GM23338 (cell line): ENCODE measurements around the gene SNHG17. TPM values are rescaled to one million over a fixed set of nuclear protein-coding genes. Genes with fewer than 3 reads are reported as not detected.

Experiments used
- EZH2 ChIP-seq: fragments of 200-600 bp; sonication (generic); IDR thresholded peaks from one replicate; pipeline ENCODE4 v1.8.0; 2017; ENCODE audit warnings: antibody characterized with exemption, mild to moderate bottlenecking, low read depth; ENCODE audit not compliant: unreplicated experiment
- JUNB ChIP-seq: IDR thresholded peaks from one replicate; pipeline ENCODE4 v1.6.1; 2016; ENCODE audit warnings: antibody characterized with exemption; ENCODE audit not compliant: unreplicated experiment
- NANOG ChIP-seq: IDR thresholded peaks from 2 replicates; pipeline ENCODE4 v1.6.1; 2016; ENCODE audit warnings: antibody characterized with exemption, borderline replicate concordance
- STAT1 ChIP-seq: IDR thresholded peaks from one replicate; pipeline ENCODE4 v1.6.1; 2016; ENCODE audit warnings: antibody characterized with exemption; ENCODE audit not compliant: unreplicated experiment
- ZNF114 ChIP-seq: fragments of 250-450 bp; sonication (Bioruptor Pico); IDR thresholded peaks from 2 replicates; pipeline ENCODE4 v1.5.0; 2020; ENCODE audit warnings: mild to moderate bottlenecking, moderate library complexity
- ZNF331 ChIP-seq: fragments of 250-450 bp; sonication (Bioruptor Pico); IDR thresholded peaks from 2 replicates; pipeline ENCODE4 v1.5.0; 2020; ENCODE audit warnings: low read depth, mild to moderate bottlenecking, moderate library complexity
- polyA plus RNA-seq: library from polyadenylated mRNA; unstranded; fragments of >200 nt; fragmentation: Nextera tagmentation; extraction: Ambion mirVana; gene quantifications from 2 replicates; pipeline ENCODE4 v1.2.1, GENCODE V29; 2016
- total RNA-seq: library from RNA; depleted of rRNA; stranded (reverse); fragments of >200 nt; shearing (Covaris generic); gene quantifications from 2 replicates; pipeline ENCODE4 v1.2.3, GENCODE V29; 2014
- TF ChIP-seq, protein P1 (sequence below): fragments of 250-450 bp; sonication (Bioruptor Pico); IDR thresholded peaks from 2 replicates; pipeline ENCODE4 v1.5.0; 2020; ENCODE audit warnings: mild to moderate bottlenecking, moderate library complexity
- TF ChIP-seq, protein P2 (sequence below): IDR thresholded peaks from one replicate; pipeline ENCODE4 v1.6.1; 2018; ENCODE audit warnings: antibody characterized with exemption; ENCODE audit not compliant: unreplicated experiment

The SNHG17 gene
- total and polyA plus RNA-seq, 2 experiments from 2014 or later, result 25.4 to 76.1 TPM

DNA sequence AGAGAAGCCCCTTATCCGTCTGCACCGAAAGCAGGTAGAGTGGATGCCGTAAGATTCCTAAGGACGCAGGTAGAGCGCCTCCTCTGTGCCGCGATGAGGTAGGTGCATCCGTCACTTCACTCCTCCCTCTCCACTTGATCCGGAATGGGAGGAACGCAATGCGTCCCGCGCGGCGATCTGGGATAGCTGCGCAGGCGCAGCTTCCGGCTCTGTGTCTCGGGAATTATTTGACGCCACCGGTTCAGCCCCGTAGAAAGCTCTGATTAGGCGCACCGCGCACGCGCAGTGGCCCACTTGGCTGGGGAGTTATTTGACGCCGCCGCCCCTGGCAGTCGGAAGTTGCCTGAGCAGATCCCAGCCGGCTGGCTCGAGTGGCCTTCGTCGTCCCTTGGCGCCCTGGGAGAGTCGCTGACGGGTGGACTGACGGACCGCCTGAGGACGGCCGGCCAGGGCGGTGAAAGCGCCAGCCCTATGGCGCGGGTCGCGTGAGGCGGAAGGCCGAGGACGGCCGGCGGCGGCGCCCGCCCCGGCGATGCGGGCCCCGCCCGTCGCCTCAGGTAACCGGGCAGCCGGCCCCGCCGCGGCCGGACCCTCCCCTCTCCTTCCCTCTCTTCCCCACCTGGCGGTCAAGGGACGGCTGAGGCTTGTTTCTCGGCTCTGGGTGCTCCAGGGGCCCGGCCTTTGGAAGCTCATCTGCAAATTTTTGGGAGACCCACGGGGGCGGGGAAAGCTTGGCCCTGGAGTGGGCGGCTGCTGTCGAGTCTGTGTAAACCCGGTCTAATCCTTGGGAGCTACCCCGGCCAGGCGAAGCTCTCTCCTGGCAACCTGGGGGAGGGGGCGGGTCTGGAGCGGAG, 37.6 kb upstream of the SNHG17 start, which contains the start of gene RALGAPB (continued):
- TF ChIP-seq, protein P1, sequence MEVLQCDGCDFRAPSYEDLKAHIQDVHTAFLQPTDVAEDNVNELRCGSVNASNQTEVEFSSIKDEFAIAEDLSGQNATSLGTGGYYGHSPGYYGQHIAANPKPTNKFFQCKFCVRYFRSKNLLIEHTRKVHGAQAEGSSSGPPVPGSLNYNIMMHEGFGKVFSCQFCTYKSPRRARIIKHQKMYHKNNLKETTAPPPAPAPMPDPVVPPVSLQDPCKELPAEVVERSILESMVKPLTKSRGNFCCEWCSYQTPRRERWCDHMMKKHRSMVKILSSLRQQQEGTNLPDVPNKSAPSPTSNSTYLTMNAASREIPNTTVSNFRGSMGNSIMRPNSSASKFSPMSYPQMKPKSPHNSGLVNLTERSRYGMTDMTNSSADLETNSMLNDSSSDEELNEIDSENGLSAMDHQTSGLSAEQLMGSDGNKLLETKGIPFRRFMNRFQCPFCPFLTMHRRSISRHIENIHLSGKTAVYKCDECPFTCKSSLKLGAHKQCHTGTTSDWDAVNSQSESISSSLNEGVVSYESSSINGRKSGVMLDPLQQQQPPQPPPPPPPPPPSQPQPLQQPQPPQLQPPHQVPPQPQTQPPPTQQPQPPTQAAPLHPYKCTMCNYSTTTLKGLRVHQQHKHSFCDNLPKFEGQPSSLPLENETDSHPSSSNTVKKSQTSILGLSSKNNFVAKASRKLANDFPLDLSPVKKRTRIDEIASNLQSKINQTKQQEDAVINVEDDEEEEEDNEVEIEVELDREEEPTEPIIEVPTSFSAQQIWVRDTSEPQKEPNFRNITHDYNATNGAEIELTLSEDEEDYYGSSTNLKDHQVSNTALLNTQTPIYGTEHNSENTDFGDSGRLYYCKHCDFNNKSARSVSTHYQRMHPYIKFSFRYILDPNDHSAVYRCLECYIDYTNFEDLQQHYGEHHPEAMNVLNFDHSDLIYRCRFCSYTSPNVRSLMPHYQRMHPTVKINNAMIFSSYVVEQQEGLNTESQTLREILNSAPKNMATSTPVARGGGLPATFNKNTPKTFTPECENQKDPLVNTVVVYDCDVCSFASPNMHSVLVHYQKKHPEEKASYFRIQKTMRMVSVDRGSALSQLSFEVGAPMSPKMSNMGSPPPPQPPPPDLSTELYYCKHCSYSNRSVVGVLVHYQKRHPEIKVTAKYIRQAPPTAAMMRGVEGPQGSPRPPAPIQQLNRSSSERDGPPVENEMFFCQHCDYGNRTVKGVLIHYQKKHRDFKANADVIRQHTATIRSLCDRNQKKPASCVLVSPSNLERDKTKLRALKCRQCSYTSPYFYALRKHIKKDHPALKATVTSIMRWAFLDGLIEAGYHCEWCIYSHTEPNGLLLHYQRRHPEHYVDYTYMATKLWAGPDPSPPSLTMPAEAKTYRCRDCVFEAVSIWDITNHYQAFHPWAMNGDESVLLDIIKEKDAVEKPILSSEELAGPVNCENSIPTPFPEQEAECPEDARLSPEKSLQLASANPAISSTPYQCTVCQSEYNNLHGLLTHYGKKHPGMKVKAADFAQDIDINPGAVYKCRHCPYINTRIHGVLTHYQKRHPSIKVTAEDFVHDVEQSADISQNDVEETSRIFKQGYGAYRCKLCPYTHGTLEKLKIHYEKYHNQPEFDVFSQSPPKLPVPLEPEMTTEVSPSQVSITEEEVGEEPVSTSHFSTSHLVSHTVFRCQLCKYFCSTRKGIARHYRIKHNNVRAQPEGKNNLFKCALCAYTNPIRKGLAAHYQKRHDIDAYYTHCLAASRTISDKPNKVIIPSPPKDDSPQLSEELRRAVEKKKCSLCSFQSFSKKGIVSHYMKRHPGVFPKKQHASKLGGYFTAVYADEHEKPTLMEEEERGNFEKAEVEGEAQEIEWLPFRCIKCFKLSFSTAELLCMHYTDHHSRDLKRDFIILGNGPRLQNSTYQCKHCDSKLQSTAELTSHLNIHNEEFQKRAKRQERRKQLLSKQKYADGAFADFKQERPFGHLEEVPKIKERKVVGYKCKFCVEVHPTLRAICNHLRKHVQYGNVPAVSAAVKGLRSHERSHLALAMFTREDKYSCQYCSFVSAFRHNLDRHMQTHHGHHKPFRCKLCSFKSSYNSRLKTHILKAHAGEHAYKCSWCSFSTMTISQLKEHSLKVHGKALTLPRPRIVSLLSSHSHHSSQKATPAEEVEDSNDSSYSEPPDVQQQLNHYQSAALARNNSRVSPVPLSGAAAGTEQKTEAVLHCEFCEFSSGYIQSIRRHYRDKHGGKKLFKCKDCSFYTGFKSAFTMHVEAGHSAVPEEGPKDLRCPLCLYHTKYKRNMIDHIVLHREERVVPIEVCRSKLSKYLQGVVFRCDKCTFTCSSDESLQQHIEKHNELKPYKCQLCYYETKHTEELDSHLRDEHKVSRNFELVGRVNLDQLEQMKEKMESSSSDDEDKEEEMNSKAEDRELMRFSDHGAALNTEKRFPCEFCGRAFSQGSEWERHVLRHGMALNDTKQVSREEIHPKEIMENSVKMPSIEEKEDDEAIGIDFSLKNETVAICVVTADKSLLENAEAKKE (CRISPR knock-in tag), result no peak
- TF ChIP-seq NANOG (no peak), STAT1 (no peak), JUNB (no peak), ZNF114 (CRISPR knock-in tag) (no peak), EZH2 (no peak), ZNF331 (CRISPR knock-in tag) (no peak)
- TF ChIP-seq, protein P2, sequence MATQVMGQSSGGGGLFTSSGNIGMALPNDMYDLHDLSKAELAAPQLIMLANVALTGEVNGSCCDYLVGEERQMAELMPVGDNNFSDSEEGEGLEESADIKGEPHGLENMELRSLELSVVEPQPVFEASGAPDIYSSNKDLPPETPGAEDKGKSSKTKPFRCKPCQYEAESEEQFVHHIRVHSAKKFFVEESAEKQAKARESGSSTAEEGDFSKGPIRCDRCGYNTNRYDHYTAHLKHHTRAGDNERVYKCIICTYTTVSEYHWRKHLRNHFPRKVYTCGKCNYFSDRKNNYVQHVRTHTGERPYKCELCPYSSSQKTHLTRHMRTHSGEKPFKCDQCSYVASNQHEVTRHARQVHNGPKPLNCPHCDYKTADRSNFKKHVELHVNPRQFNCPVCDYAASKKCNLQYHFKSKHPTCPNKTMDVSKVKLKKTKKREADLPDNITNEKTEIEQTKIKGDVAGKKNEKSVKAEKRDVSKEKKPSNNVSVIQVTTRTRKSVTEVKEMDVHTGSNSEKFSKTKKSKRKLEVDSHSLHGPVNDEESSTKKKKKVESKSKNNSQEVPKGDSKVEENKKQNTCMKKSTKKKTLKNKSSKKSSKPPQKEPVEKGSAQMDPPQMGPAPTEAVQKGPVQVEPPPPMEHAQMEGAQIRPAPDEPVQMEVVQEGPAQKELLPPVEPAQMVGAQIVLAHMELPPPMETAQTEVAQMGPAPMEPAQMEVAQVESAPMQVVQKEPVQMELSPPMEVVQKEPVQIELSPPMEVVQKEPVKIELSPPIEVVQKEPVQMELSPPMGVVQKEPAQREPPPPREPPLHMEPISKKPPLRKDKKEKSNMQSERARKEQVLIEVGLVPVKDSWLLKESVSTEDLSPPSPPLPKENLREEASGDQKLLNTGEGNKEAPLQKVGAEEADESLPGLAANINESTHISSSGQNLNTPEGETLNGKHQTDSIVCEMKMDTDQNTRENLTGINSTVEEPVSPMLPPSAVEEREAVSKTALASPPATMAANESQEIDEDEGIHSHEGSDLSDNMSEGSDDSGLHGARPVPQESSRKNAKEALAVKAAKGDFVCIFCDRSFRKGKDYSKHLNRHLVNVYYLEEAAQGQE, result no peak
